ENCODE measurements around the gene ACY1.

- TF ChIP-seq CTCF (IDR thresholded peaks at IDR 0.05) (no peak), MAX (IDR thresholded peaks at IDR 0.05) (no peak), BHLHE40 (IDR thresholded peaks at IDR 0.05; ENCODE audit: low read depth, low read length) (no peak), RAD21 (conservative IDR thresholded peaks at IDR 0.05 in 1 of 2, IDR thresholded peaks at IDR 0.05 in 1 of 2) (no peak), POLR2A (IDR thresholded peaks at IDR 0.05; ENCODE audit: low read length) (no peak), SMC3 (IDR thresholded peaks at IDR 0.05) (no peak)
These were observed 37.2 kb upstream of the ACY1 start for GRCh38 chr3:51945926-51946705.

Data from A549 (cell line).